Measurements from ENCODE around the gene TGFBRAP1. TPM values are rescaled to one million over a fixed set of nuclear protein-coding genes. Genes with fewer than 3 reads are reported as not detected.

The TGFBRAP1 gene
- total RNA-seq, 1 experiment from 2014 or later: 24.8 TPM

DNA sequence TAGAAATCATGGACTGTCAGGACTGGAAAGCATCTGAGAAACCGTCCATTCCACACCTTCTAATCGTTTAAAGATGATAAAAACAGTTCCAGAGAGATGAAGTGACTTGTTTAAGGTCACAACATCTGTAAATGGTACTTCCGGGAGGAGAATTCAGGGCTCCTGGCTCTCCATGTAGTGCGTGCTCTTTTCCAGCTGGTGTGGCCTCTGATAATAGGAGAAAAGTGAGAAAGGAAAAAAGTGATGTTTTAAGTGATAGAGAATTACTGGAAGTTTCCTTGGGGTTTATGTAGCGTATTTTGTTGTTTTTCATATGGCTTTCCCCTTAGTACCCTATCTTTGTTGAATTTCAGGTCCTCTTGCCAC is 8.5 kb upstream of the TGFBRAP1 start:
- POLR2A ChIA-PET (ENCODE audit: low non-redundant PET): no interaction called here

DNA sequence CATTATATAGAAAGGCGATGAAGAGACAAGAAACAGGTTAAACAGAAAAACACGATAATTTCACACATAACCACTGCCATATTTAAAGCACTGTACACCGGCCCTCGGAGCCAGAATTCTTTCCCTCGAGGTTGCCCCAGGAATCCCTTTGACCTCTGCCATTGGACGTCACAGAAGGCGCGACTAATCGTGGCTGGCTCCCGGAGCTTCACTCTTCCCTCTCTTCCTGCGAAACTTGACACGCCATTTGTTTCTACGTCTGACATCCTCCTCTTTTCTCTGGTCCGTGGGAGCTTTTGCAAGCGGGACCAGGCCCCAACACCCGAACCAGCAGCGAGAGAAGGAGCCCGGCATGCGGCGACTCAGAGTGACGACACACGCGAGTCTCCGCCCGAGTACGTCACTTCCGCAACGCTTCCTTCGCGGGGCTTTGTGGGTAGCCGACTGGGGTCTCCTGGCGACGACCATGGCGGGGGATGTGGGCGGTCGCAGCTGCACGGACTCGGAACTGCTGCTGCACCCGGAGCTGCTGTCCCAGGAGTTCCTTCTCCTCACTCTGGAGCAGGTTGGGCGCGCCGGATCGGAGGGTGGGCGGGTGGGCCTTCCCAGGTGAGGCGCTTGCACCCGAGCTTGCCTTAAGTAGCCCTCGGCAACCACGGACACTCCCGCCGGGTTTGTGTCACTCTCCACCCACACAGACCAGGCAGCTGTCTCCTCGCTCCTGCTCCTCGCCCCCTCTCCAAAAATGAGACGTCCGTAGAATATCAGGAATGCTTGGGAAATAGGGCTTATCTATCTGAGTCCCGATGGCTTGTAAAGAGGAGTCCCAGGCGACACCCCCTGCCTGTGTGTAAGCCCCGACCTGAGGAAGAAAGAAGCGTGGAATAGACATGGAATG is 7.8 kb upstream of the TGFBRAP1 start, which contains the start of gene C2orf49:
Gene C2orf49, plus strand, starts transcription at position 419 of the 898 bp plus-strand sequence. Its CDS starts 48 bp downstream, at position 467.
- ChIA-PET CTCF (no interaction called here), POLR2A (ENCODE audit: low non-redundant PET) (no interaction called here)
- H3K4me1 ChIP-seq (ENCODE audit: insufficient read depth, low read length, poor library complexity, severe bottlenecking): peaks cover 13% of the 10 kb centered on the region
- H3K36me3 ChIP-seq (ENCODE audit: insufficient read depth, low read length, poor library complexity, severe bottlenecking): peaks cover 27% of the 10 kb centered on the region
- no peak for TF ChIP-seq EZH2 (IDR thresholded peaks at IDR 0.05; ENCODE audit: borderline replicate concordance, low read depth, low read length, poor library complexity, severe bottlenecking)
- TF ChIP-seq, protein P1, sequence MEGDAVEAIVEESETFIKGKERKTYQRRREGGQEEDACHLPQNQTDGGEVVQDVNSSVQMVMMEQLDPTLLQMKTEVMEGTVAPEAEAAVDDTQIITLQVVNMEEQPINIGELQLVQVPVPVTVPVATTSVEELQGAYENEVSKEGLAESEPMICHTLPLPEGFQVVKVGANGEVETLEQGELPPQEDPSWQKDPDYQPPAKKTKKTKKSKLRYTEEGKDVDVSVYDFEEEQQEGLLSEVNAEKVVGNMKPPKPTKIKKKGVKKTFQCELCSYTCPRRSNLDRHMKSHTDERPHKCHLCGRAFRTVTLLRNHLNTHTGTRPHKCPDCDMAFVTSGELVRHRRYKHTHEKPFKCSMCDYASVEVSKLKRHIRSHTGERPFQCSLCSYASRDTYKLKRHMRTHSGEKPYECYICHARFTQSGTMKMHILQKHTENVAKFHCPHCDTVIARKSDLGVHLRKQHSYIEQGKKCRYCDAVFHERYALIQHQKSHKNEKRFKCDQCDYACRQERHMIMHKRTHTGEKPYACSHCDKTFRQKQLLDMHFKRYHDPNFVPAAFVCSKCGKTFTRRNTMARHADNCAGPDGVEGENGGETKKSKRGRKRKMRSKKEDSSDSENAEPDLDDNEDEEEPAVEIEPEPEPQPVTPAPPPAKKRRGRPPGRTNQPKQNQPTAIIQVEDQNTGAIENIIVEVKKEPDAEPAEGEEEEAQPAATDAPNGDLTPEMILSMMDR (conservative IDR thresholded peaks at IDR 0.05; ENCODE audit: low read depth, low read length): no peak
- BruUV-seq (replicated peaks): no TSS peak
- H3K4me3 ChIP-seq (ENCODE audit: low read depth, low read length, poor library complexity, severe bottlenecking): peak within 1 kb of the TSS; percentile 94
- H3K27me3 ChIP-seq (replicated peaks; ENCODE audit: insufficient read depth, low read depth, low read length, poor library complexity): no peaks in the 10 kb centered on the region
- DNase-seq (ENCODE audit: low spot score): peak; percentile 94
- peak within 1 kb of the TSS; percentile 100 for H3K27ac ChIP-seq (ENCODE audit: low read depth, low read length, poor library complexity, severe bottlenecking)
- intact Hi-C loops (cut with micrococcal nuclease; ENCODE audit: unreplicated experiment): no loop called here
- H3K9me3 ChIP-seq (ENCODE audit: low read depth, low read length, poor library complexity, severe bottlenecking): no peaks in the 10 kb centered on the region

More for the DNA sequence above, 8.5 kb upstream of the TGFBRAP1 start:
- Histone ChIP-seq H3K4me1 (ENCODE audit: insufficient read depth, low read length, poor library complexity, severe bottlenecking) (peaks cover 13% of the 10 kb centered on the region), H3K27ac (ENCODE audit: low read depth, low read length, poor library complexity, severe bottlenecking) (peak overlapping the region; percentile 100), H3K4me3 (ENCODE audit: low read depth, low read length, poor library complexity, severe bottlenecking) (peak overlapping the region; percentile 94), H3K36me3 (ENCODE audit: insufficient read depth, low read length, poor library complexity, severe bottlenecking) (peaks cover 34% of the 10 kb centered on the region), H3K27me3 (replicated peaks; ENCODE audit: insufficient read depth, low read depth, low read length, poor library complexity) (no peaks in the 10 kb centered on the region), H3K9me3 (ENCODE audit: low read depth, low read length, poor library complexity, severe bottlenecking) (no peaks in the 10 kb centered on the region)
- TSS peak; percentile 56 for BruUV-seq (replicated peaks)
- CTCF ChIA-PET: no interaction called here
- intact Hi-C loops (cut with micrococcal nuclease; ENCODE audit: unreplicated experiment): no loop called here
- TF ChIP-seq, protein P1 (conservative IDR thresholded peaks at IDR 0.05; ENCODE audit: low read depth, low read length): no peak
- TF ChIP-seq EZH2 (IDR thresholded peaks at IDR 0.05; ENCODE audit: borderline replicate concordance, low read depth, low read length, poor library complexity, severe bottlenecking): no peak
- no peak for DNase-seq (ENCODE audit: low spot score)

DNA sequence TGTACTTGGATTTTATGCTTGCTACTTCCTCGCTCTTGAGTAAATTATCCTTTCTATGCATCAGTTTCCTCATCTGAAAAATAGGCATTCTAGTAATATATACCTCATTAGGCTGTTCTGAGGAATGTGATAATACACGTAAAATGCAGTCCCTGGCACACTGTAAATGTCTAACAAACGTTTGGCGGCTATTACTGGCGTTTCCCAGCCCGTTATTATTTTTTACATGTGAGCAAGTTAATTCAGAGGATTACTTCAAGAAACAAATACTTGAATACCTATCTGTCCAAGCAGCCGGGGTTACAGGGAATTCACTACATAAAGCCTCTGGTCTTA is 7.2 kb upstream of the TGFBRAP1 start:
- Histone ChIP-seq H3K4me3 (ENCODE audit: low read depth, low read length, poor library complexity, severe bottlenecking) (peak overlapping the region; percentile 94), H3K4me1 (ENCODE audit: insufficient read depth, low read length, poor library complexity, severe bottlenecking) (peaks cover 13% of the 10 kb centered on the region), H3K36me3 (ENCODE audit: insufficient read depth, low read length, poor library complexity, severe bottlenecking) (peaks cover 21% of the 10 kb centered on the region), H3K9me3 (ENCODE audit: low read depth, low read length, poor library complexity, severe bottlenecking) (no peaks in the 10 kb centered on the region), H3K27ac (ENCODE audit: low read depth, low read length, poor library complexity, severe bottlenecking) (peak overlapping the region; percentile 100), H3K27me3 (replicated peaks; ENCODE audit: insufficient read depth, low read depth, low read length, poor library complexity) (no peaks in the 10 kb centered on the region)
- DNase-seq (ENCODE audit: low spot score): no peak
- TF ChIP-seq, protein P1 (conservative IDR thresholded peaks at IDR 0.05; ENCODE audit: low read depth, low read length): no peak
- TF ChIP-seq EZH2 (IDR thresholded peaks at IDR 0.05; ENCODE audit: borderline replicate concordance, low read depth, low read length, poor library complexity, severe bottlenecking): no peak
- CTCF ChIA-PET: no interaction called here
- POLR2A ChIA-PET (ENCODE audit: low non-redundant PET): no interaction called here
- intact Hi-C loops (cut with micrococcal nuclease; ENCODE audit: unreplicated experiment): no loop called here
- BruUV-seq (replicated peaks): TSS peak; percentile 90
